Heart left ventricle (tissue), 16 donors: ENCODE results near the gene MYOF. TPM values are rescaled to one million over a fixed set of nuclear protein-coding genes. Genes with fewer than 3 reads are reported as not detected.
A peak's percentile ranks its signal among the peaks of the same experiment; 100 is the strongest.

Source experiments
- ATAC-seq, 4 donors: fragments of 200-7000 bp; cut with Tn5 transposase; one replicate each; pipeline ENCODE4 v1.9.1; 2020 to 2022; ENCODE audit warnings: moderate library complexity in 4 of 4, mild to moderate bottlenecking in 3 of 4, moderate number of reproducible peaks in 1 of 4
- DNase-seq, 5 donors: peaks; one replicate each; pipeline ENCODE4 v3.0.0-alpha.2; 2020
- H3K27ac ChIP-seq, 12 donors: fragments of 200-600 bp; sonication (generic) in 4 of 12; one replicate each; pipeline versions ENCODE4 v1.5.0 to v1.8.0; 2016 to 2022; ENCODE audit warnings: mild to moderate bottlenecking in 2 of 12
- H3K27me3 ChIP-seq, 9 donors: fragments of 200-600 bp; sonication (generic) in 2 of 9; one replicate each; pipeline versions ENCODE4 v1.5.1 to v1.8.0; 2016 to 2022; ENCODE audit warnings: mild to moderate bottlenecking in 3 of 9
- H3K36me3 ChIP-seq, 9 donors: fragments of 200-600 bp; sonication (generic) in 2 of 9; one replicate each; pipeline versions ENCODE4 v1.5.0 to v1.8.0; 2018 to 2022; ENCODE audit warnings: mild to moderate bottlenecking in 2 of 9
- H3K4me1 ChIP-seq, 12 donors: fragments of 200-600 bp; sonication (generic) in 4 of 12; one replicate each; pipeline versions ENCODE4 v1.5.0 to v1.8.0; 2016 to 2022; ENCODE audit warnings: mild to moderate bottlenecking in 3 of 12
- H3K4me3 ChIP-seq, 12 donors: fragments of 200-600 bp; sonication (generic) in 4 of 12; one replicate each; pipeline versions ENCODE4 v1.5.0 to v1.8.0; 2017 to 2022; ENCODE audit warnings: mild to moderate bottlenecking in 9 of 12, moderate library complexity in 4 of 12
- H3K9me3 ChIP-seq, 12 donors: fragments of 200-600 bp; sonication (generic) in 4 of 12; one replicate each; pipeline versions ENCODE4 v1.5.0 to v1.8.0; 2016 to 2022; ENCODE audit warnings: mild to moderate bottlenecking in 1 of 12
- POLR2A ChIP-seq, 2 donors: fragments of 450-650 bp; IDR thresholded peaks; one replicate each; pipeline ENCODE4 v1.6.1; 2017; ENCODE audit warnings: antibody characterized with exemption in 2 of 2, mild to moderate bottlenecking in 2 of 2, moderate library complexity in 2 of 2
- WGBS, 4 donors: extraction: QIAGEN DNeasy Blood & Tissue Kit in 2 of 4; methylation state at CpG; one replicate each; pipeline versions ENCODE4 v1.1.5 to v1.1.7; 2013 to 2018; 5-methylcytosine and 5-hydroxymethylcytosine counted together
- intact Hi-C, 10 donors: fragments of 100-400 bp; cut with DNase I; formaldehyde crosslinking; loops; one replicate each; pipeline versions ENCODE4 v1.11.1 to v1.14.2; 2022
- polyA plus RNA-seq, 2 donors: library from polyadenylated mRNA; stranded (reverse); fragments of 200-250 nt; gene quantifications; one replicate each; pipeline ENCODE4 v1.2.3, GENCODE V29; 2013
- total RNA-seq, 9 donors: library from RNA; depleted of rRNA in 2 of 9; stranded (reverse); fragments of >200 nt in 2 of 9; fragmentation: NEBNext Ultra II Directional in 3 of 9; extraction: Animal tissue kit (Norgen Biotek cat#: 25700) in 3 of 9; gene quantifications; one replicate each; pipeline versions ENCODE4 v1.1.0 to v1.2.4, GENCODE V29; 2016 to 2023
- TF ChIP-seq, protein P1 (sequence below), 12 donors: fragments of 200-600 bp; sonication (generic) in 4 of 12; IDR thresholded peaks; one replicate each; pipeline versions ENCODE4 v1.5.0 to v1.8.0; 2018 to 2022; ENCODE audit warnings: antibody characterized with exemption in 12 of 12, mild to moderate bottlenecking in 5 of 12
- donor health status: ischemic (EF 13 %, LVEDD 7.1; RV severe dilation, severe dysfunction).
- donor health status: healthy with polysubstance abuse.
- donor health status: DM: no; HTN: yes; CAD: no.
- donor health status: DM: no; HTN: no; CAD: no.
- donor health status: ischemic (EF 25% LVEDD 6.9; RV normal size, moderate dysfunction).
- donor health status: ischemic (EF 25% LVEDD 5.7; RV mildly dilated, moderate dysfunction).
- donor health status: healthy.
- donor health status: DM: yes; HTN: yes; CAD: no.
- donor health status: ischemic (EF 35%, LVEDD 5.7; RV mildly dilated, moderate dysfunction).
- donor health status: nonischemic (EF 11% LVEDD 7.7; RV severe dilation, severe dysfunction).
- donor health status: DM: yes; HTN: yes; CAD: no.
- donor health status: PGD.
- donor health status: ischemic (EF 29% LVEDD 5.4; RV normal size, mild dysfunction).
- donor health status: nonischemic (EF 23%, LVEDD 6.1; RV moderate dilation, normal function).

MYOF gene
- total and polyA plus RNA-seq, 11 donors, result 13.2 to 64.5 (median 21.6) TPM

DNA sequence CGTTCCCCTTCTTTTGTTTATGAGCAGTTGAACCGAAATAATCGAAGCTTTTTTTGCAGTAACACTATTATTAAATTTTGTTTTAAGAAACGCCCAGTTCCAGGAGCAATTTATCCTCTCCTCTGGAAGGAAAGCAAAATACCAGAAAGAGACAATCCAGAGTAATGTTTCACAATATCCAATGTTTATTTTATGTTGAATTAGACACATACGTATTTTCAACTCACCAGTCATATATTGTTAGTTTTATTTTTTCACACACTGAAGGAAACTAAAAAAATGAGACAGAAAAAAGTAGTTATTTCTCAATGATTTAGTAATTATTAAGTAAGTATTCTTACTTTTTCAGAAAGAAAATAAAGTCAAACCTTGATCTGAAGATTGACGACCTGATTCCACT lies 85.1 kb downstream of the MYOF start:
- ATAC-seq, result no peak
- no peaks in the 10 kb centered on the region for H3K9me3 ChIP-seq
- H3K4me3 ChIP-seq, result no peak overlapping the region
- 69 to 74% (median 70%) methylated on average over 6 of the region's 6 CpGs for WGBS, 4 donors
- intact Hi-C loops, result no loop called here
- H3K27me3 ChIP-seq, result no peaks in the 10 kb centered on the region
- H3K36me3 ChIP-seq, result peaks cover 0 to 82% (median 44%) of the 10 kb centered on the region in 9 donors
- TF ChIP-seq, protein P1, sequence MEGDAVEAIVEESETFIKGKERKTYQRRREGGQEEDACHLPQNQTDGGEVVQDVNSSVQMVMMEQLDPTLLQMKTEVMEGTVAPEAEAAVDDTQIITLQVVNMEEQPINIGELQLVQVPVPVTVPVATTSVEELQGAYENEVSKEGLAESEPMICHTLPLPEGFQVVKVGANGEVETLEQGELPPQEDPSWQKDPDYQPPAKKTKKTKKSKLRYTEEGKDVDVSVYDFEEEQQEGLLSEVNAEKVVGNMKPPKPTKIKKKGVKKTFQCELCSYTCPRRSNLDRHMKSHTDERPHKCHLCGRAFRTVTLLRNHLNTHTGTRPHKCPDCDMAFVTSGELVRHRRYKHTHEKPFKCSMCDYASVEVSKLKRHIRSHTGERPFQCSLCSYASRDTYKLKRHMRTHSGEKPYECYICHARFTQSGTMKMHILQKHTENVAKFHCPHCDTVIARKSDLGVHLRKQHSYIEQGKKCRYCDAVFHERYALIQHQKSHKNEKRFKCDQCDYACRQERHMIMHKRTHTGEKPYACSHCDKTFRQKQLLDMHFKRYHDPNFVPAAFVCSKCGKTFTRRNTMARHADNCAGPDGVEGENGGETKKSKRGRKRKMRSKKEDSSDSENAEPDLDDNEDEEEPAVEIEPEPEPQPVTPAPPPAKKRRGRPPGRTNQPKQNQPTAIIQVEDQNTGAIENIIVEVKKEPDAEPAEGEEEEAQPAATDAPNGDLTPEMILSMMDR (IDR thresholded peaks at IDR 0.05), result no peak
- TF ChIP-seq POLR2A (IDR thresholded peaks at IDR 0.05), result no peak
- H3K27ac ChIP-seq, result peak overlapping the region in 1 of 12 donors; percentile 63
- peaks cover 0 to 37% (median 4%) of the 10 kb centered on the region in 12 donors for H3K4me1 ChIP-seq
- DNase-seq, result no peak

DNA sequence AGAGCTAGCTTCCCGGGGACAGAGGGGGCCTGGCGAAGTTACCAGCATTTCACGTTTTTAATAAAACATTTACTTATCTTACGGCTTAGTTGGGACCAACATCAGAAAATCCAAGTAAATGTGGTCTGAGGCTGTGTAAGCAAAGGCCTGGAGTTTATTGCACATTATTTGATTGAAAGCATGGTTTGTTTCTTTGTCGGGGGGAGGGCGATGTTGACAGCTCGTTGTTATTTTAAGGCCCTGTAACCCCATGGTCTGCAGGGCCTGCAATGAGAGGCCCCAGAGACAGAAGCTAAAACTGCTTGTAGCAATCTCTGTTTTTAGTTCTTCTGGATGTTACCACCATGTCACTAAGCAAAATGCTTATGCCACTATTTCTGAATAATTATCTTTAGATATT lies 88.9 kb downstream of the MYOF start:
- peak overlapping the region in 6 of 12 donors; percentile 9 to 34 (median 18) for H3K4me3 ChIP-seq
- H3K27me3 ChIP-seq, result no peaks in the 10 kb centered on the region
- DNase-seq (no peak), ATAC-seq (peak in 3 of 4 donors; percentile 64 to 67 (median 65))
- 34 to 42% (median 40%) methylated on average over 7 of the region's 7 CpGs for WGBS, 4 donors
- peaks cover 0 to 55% (median 24%) of the 10 kb centered on the region in 9 donors for H3K36me3 ChIP-seq
- peaks cover 0 to 29% (median 15%) of the 10 kb centered on the region in 12 donors for H3K4me1 ChIP-seq
- H3K27ac ChIP-seq, result peak overlapping the region in 11 of 12 donors; percentile 29 to 82 (median 62)
- H3K9me3 ChIP-seq, result no peaks in the 10 kb centered on the region
- TF ChIP-seq, protein P1 (IDR thresholded peaks at IDR 0.05), result no peak
- TF ChIP-seq POLR2A (IDR thresholded peaks at IDR 0.05), result no peak
- intact Hi-C loops, result loop anchor here in 1 of 10 donors (5.0 kb wide), 2 partner anchors 44 to 74 kb away; no protein-coding TSS in a partner anchor

DNA sequence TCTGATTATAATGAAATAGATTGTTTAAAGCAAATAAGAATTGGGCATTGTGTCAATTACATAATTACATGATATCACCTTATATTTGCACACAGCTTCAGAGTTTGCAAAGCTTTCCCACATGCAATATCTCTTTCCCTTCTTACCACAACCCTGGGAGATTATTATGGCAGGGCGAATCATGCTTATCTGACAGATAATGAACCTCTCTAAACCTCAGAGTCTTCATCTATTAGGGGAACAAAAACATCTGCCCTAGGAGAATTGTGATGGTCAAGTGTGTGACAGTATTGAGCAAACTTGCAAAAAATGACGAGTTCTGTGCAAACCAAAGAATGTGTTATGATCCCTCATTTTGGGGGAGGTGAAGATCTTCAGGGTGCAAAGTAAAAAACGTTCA lies 90.0 kb downstream of the MYOF start:
- Histone ChIP-seq H3K4me1 (peaks cover 0 to 37% (median 17%) of the 10 kb centered on the region in 12 donors), H3K36me3 (peaks cover 0 to 50% (median 16%) of the 10 kb centered on the region in 9 donors), H3K27me3 (no peaks in the 10 kb centered on the region), H3K4me3 (peak overlapping the region in 3 of 12 donors; percentile 21 to 34 (median 32)), H3K27ac (peak overlapping the region in 3 of 12 donors; percentile 67 to 82 (median 72)), H3K9me3 (no peaks in the 10 kb centered on the region)
- DNase-seq (no peak), ATAC-seq (no peak)
- 35 to 49% (median 37%) methylated on average over 3 of the region's 3 CpGs for WGBS, 4 donors
- intact Hi-C loops, result loop anchor here in 1 of 10 donors (5.0 kb wide), 2 partner anchors 45 to 75 kb away; no protein-coding TSS in a partner anchor
- TF ChIP-seq, protein P1 (IDR thresholded peaks at IDR 0.05), result no peak
- no peak for TF ChIP-seq POLR2A (IDR thresholded peaks at IDR 0.05)

DNA sequence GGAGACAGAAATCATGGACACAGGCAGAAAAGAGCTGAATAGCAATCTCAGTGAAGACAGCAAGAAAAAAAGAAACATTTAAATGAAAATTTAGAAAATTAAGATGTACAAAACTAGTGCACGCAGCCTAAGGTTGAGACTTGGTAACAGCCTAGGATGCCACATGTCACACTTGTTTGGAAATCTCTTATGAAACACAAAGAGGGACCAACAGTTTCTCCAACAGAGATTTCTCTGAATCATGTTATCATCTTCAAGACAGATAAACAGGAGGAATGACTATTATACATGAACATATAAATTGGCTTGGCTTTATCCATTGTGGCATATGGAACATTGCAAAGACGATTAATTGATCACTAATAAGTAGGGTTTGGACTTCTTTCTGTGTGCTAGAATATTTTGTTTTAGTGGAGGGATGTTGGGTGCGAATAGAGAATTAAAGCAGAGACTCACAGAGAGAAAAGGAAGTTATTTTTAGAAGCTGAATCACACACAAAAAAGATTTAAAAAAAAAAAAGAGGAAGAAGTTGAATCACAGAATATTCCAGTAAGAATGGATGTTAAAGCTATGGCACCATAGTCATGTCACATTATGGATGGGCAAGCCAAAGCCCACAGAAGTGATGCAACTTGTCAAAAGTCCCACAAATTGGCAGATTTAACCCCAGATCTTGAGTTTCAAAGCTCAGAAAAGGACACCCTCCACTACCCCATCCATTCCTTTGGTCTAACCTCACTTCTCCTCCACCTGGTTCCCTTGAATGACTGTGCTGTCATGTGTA lies 91.6 kb downstream of the MYOF start:
- peaks cover 0 to 45% (median 17%) of the 10 kb centered on the region in 9 donors for H3K36me3 ChIP-seq
- no peaks in the 10 kb centered on the region for H3K27me3 ChIP-seq
- ATAC-seq (no peak), DNase-seq (no peak)
- intact Hi-C loops, result loop anchor here in 1 of 10 donors (5.0 kb wide), 2 partner anchors 47 to 77 kb away; no protein-coding TSS in a partner anchor
- peak overlapping the region in 2 of 12 donors; percentile 46 to 63 for H3K27ac ChIP-seq
- H3K4me3 ChIP-seq, result no peak overlapping the region
- no peaks in the 10 kb centered on the region for H3K9me3 ChIP-seq
- H3K4me1 ChIP-seq, result peaks cover 0 to 48% (median 15%) of the 10 kb centered on the region in 12 donors
- no peak for TF ChIP-seq POLR2A (IDR thresholded peaks at IDR 0.05)
- TF ChIP-seq, protein P1 (IDR thresholded peaks at IDR 0.05), result no peak
- WGBS, 4 donors, result 69 to 74% (median 71%) methylated on average over 3 of the region's 3 CpGs
